ENCODE data around the gene KAZALD1.
A peak's percentile ranks its signal among the peaks of the same experiment; 100 is the strongest.

KAZALD1 gene

DNA sequence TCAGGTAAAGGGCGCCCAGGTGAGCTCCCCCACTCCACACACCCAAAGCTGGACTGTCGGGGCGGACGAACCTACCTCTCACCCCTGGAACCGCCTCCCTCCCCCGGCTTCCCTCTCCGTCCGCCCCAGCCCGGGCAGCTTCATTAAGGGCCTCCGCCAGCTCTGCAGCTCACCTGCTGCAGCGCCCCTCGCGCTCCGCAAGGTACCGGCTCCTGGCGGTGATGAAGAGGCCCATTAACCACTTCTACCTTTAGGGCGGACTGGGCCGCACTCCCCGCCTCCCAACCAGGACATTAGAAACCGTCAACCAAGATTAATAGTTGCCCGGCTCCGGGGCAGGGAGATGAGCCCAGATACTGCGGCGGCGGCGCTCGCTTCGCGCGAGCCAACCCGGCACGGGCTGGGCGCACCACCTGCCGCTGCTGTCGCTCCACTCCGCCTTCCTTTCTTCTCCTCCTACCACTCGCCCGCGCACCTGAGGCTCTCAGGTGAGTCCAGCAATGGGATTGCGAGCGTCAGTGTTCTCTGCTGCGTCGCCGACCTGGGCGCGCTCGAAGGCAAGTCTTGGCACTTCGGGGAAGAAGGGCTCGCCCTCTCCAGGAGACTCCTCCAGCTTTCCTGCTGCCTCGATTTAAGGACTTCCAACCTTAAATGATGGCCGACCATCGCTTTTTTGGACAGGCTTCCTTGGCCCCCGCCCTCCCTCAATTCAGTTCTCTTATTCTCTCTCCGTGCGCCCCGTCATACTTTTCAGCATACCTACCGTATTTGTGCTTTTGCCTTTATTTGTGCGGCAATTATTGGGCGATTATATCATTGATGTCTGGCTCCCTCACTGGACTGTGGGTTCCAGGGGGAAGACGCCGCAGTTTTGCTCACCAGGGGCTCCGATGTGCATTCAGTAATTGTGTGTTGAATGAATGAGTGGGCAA lies 13.6 kb upstream of the KAZALD1 start:
- no peak for DNase-seq

DNA sequence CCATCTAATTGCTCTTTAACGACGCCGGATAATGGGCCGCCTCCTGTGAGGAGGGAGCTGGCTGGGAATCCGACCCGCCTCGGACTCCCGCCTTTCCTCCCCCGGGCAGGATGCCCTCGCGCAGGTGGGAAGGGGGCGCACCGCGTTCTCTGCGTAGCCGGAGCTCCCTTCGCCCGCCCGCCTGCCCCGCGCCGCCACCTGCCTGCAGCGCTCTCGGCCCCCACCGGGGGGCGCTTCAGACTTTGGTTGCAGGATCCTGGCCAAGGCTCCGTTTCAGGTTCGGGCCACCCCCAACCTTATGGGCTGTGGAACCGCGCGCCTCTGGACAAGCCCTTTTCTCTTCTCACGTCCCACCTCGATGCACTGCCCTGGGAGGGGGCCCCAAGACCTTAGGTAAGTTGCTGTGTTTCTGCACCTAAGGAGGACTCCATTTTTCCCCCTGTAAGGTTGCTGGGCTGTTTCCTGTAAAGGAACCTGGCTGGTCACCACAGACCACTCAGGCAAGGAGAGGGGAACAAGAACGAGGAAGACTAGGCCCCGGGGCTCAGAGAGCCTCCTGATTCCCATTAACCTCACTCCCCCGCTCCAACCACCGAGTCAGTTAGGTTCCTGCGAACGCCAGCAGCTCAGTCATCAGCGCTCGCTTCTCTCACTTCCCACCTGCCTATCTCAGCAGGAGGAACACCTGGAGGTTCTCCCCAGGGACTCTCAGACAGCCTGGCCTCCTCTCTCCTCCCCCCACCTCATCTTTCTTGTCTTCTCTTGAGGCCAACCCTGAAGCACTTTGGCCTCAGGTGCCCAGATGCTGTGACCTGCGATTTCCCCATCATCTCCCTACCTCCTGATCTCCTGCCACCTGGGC lies 11.3 kb upstream of the KAZALD1 start:
- DNase-seq, result peak; percentile 74

DNA sequence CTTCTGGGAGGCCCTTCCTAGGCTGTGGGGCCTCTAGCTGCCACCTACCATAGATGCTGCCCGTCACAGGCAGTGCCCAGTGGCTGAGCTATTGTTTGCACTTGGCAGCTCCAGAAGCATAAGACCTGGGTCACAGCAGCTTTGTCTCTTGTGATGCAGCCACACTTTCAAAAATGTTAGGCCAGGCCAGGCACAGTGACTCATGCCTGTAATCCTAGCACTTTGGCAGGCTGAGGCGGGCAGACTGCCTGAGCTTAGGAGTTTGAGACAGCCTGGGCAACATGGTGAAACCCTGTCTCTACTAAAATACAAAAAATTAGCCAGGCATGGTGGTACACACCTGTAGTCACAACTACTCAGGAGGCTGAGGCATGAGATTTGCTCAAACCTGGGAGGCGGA lies 9.5 kb upstream of the KAZALD1 start:
- DNase-seq, result no peak

GRCh38 chr10:101053516-101053915 lies 8.3 kb upstream of the KAZALD1 start:
- DNase-seq, result no peak

- DNase-seq, result no peak
These were observed 7.4 kb upstream of the KAZALD1 start for GRCh38 chr10:101054351-101054750.

DNA sequence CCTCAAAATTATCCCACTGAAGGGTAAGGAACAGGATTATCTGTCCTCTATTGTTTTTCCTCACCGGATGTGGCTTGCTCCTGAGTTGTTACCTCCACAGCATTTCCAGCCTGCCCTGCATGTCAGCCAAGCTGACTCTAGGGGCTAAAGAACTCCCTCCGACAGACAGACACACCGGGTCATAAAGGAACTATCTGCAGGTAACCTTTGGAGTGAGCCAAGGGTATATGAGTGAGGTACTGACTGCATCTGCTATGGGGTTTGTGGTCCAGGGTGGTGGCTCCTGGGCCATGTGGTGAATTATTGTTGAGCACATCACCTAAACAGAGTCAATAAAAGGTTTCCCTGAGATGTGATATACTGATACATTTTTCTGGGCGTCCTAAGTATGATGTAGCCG lies 6.9 kb upstream of the KAZALD1 start:
- no peak for DNase-seq

DNA sequence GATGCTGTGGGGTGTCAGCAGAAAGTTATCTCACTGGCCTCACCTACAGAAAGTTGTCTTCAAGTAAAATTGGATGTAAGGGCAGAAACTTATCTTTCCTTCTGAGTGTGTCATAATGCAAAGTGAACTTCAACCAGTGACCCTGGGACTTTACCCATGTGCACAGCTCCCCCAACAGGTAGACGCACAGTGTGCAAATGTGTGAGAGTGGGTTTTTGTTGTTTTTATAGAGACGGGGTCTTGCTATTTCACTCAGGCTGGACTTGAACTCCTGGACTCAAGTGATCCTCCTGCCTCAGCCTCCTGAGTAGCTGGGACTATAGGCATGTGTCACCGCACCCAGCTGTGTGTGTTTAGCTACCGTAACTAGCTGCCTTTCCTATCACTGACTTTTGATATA lies 6.4 kb upstream of the KAZALD1 start:
- no peak for DNase-seq

DNA sequence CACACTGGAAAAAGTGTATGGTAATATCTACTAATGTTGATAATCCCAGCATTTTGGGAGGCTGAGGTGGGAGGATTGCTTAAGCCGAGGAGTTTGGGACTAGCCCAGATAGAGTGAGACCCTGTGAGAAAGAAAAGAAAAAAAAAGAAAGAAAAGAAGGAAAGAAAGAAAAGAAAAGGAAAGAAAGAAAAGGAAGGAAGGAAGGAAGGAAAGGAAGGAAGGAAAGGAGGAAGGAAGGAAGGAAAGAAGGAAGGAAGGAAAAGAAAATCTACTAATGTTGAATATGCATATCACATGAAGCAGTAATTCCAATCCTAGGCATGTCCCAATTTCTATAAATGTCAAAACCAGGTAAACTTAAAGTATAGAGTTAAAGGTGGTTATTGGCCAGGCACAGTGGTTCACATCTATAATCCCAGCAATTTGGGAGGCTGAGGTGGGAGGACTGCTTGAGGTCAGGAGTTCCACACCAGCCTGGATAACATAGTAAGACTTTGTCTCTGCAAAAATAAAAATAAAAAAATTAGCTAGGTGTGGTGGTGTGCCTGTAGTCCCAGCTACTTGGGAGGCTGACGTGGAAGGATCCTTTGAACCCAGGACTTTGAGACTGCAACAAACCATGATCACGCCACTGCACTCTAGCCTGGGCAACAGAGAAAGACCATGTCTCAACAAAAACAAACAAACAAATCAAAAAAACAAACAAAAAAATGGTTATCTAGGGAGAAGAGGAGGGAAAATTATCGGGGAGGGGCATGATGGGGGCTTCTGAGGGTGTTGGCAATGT lies 5.2 kb upstream of the KAZALD1 start:
- no peak for DNase-seq

DNA sequence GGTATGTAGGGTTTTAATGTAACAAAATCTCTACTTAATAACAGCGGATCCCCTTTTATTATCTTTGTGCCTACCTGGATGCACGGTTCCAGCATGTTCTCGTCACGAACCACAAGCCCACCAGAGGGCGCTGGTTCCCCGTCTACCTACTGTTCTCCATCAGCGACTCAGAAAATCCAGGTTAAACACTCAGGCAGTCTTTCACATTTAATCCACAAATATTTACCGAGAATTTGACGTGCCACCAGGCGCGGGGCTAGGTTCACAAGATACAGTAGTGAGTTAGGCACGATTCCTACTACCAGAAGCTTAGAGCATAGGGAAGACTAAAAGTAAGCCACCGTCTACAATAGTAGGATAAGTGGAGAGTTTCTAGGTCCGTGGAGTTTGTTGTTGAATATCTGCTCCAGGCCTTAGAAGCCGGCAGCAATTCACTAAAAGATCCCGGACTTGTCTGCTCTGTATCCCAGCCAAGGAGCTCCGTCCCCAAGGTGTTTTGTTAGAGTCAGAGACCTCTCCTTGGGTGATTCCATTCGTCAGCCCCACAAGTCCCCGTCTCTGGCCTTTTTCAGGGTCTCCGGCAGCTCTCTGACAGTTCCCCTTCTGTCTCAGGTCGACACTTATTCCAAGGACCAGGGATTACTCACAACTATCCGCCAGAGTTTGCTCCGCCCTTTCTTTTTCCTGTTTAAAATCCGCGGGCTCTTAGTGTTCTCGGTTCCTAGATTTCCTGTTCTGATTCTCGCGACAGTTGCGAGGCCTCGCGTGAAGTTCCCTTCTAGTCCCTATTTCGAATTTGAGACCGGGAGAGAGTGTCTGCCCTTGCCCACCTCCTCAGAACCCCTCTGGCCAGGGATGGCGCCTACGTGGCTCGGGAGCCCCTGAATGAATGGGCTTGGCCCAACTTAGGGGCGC lies 1.5 kb upstream of the KAZALD1 start:
- DNase-seq, result peak; percentile 86

DNA sequence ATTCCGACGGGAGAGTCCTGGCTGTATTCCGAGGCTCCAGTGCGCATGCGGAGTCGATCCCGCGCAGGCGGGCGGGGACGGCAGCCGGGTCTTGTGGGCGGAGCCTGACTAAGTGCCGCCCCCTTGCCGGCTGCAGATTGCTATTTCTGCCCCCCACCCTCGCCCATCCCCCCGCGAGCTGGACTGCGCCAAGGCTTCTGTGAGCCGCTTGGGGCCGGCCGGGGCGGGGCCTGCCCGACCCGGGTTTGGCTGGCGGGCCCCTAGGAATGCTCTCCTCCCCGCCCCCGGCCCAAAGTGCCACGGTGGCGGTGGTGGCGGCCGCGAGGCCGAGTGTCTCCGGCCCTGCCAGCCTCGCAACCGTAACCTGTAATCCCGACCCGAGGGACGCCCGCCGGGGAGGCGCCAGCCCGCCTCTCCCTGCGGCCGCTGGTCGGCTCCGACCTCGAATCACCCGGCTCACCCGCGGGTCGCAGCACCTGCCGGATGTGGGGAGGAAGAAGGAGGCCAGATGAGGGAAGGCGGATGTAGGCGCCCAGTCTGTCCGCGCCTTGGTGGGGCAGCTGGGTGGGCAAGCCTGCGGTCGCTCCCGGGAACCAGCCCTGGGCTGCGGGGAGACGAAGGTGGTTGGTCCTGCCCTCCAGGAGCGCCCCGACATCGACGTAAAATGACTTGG lies 702 bp upstream of the KAZALD1 start:
- peak; percentile 88 for DNase-seq

GRCh38 chr10:101062232-101063049 lies 652 bp downstream of the KAZALD1 start:
- peak; percentile 57 for DNase-seq

DNA sequence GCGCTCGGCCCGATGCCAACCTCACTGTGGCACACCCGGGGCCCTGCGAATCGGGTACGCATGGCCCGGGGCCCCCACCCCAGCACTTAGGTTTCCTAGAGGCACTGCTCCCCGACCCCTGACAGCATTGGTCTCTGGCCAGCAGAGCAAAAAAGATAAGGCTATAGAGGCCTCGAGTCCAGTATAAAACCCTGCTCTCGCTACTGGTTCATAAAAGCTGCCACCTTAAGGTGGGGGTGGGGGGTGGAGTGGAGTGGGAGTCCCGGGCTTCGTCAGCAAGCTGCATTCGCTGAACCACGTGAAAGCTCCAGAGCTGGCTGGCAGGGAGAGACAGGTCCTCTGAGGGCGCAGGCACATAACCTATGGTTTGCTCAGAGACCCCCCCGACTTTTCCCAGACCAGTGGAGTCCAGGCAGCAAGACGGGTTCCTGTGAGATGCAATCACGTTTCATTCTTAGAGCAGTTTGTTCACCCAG lies 1.3 kb downstream of the KAZALD1 start:
- DNase-seq, result no peak

DNA sequence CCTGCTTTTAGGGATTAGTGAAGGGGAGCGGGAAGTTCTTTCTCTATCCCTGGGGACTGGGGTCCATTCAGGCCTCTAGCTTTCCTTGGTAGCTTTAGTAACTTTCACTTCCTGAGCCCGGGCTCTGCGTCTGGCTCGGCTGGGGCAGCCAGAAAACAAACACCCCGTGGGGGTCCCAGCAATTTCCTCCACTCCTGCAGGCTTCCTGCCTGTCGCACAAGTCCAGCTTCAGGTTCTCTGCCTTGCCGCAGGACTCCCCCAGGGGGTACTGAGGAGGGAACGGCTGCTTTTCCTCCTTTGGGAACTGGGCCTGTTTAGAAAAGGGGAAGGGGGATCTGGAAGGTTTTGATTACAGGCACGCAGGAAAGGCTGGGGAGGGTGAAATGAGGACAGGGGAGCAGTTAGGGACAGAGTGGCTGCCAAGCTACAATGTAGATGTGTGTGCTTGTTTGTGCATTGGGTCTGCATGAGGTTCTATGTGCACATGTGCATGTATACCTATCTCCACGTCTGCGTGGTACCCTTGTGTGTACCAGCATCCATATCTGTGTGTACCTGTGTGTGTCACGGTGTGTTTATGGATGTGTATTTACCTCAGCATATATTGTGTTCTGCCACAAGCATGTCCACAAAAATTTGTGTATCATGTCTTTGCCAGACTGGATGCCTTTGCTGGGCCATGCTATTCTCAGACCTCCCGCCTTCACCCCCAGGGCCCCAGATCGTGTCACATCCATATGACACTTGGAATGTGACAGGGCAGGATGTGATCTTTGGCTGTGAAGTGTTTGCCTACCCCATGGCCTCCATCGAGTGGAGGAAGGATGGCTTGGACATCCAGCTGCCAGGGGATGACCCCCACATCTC lies 2.0 kb downstream of the KAZALD1 start:
- no peak for DNase-seq

GRCh38 chr10:101064415-101065030 lies 2.7 kb downstream of the KAZALD1 start:
- no peak for DNase-seq

- no peak for DNase-seq
These were observed 3.8 kb downstream of the KAZALD1 start for GRCh38 chr10:101065481-101066145.

DNA sequence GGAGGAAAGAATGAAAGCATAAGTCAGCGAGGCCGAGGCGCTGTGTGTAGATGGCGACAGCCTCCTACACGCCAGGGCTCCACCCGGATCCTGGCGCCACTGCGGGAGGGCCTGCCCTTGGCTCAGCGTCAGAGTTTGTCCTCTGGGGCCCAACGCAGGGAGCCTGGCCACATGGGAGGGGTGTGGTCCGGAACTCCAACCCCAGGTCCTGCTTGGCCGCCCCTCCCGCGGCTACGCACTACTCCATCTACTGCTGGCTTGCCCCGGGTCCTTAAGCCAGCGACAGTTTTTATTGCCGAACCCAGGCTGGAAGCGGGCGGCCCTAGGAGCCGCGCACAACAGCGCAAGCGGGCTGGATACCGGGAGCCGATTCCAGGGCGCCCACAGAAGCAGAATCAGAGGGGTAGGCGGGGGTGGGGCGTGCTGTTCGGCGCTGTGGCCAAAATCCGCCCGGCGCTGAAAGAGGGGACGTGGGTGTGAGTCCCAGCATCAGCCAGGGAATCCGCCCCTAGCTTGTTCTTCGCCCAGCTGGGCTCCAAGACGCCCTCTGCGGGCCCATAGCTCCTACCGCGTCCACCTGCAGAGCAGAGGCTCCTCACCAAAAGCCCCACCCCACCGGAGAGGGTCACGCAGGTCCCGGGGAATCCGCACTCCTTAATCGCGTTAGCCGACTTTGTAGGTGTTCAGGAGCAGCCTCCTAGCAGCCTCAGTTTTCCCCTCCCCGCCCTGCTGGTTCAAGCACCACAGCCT lies 4.5 kb downstream of the KAZALD1 start:
- DNase-seq, result peak; percentile 43

DNA sequence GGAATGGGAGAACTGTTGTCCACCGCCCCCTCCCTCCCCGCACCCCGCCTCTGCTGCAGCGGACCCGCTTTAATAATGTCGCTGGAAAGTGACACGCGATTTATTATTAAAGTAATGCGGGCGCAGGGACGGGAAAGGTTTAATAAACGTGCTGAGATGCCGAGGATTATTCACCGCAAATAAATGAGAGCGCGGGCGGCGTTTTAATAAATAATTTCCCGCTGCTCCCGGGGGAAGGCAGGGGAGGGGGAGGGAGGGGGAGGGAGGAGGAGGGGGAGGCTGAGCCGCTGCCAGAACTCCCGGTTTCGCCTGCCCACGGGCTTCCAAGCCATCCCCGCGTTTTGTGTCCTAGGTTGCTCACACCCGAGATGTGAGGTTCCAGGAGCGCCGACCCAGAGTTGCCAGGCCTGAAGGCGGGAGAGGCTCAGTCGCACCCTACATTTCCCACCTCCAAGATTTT lies 5.1 kb downstream of the KAZALD1 start:
- DNase-seq, result no peak

Data from stimulated activated CD4-positive, alpha-beta T cell treated with anti-CD3 and anti-CD28 coated beads, Interleukin-1b, Interleukin-23, amount 100 ng/mL, for 48 hours (primary cell).